IMR-90 (cell line): ENCODE data around the gene SDK1. TPM values are rescaled to one million over a fixed set of nuclear protein-coding genes. Genes with fewer than 3 reads are reported as not detected.

Experiments
- ATAC-seq: fragments of 200-7000 bp; cut with Tn5 transposase; 2 replicates; pipeline ENCODE4 v1.9.1; 2020; ENCODE audit warnings: low read depth, mild to moderate bottlenecking, moderate library complexity
- BruUV-seq: library from RNA; stranded (reverse); fragments of 400-500 nt; replicated peaks from 2 replicates; lab custom pipeline; 2021; lab: Mats Ljungman, UMichigan
- CTCF ChIA-PET: fragments of 300-600 bp; formaldehyde crosslinking; extraction: SDS; loops from one replicate; lab custom pipeline; 2021; ENCODE audit warnings: antibody characterized with exemption; lab: Yijun Ruan, JAX
- POLR2A ChIA-PET: fragments of 300-600 bp; sonication (Branson Sonifier 250); formaldehyde crosslinking; loops from one replicate; lab custom pipeline; 2022; ENCODE audit warnings: antibody characterized with exemption; ENCODE audit not compliant: unreplicated experiment; lab: Charles Lee
- DNase-seq: peaks from one replicate; pipeline ENCODE4 v3.0.0; 2013
- H2AFZ ChIP-seq: replicated peaks from 2 replicates; pipeline ENCODE3; 2013; ENCODE audit warnings: low read length, mild to moderate bottlenecking; ENCODE audit not compliant: poor library complexity
- H2AK5ac ChIP-seq: 2 replicates; pipeline ENCODE4 v1.6.1; 2013; ENCODE audit warnings: low read depth, low read length, inconsistent platforms
- H2AK9ac ChIP-seq: replicated peaks from 2 replicates; pipeline ENCODE3; 2013; ENCODE audit warnings: mild to moderate bottlenecking, low read depth, low read length, moderate library complexity; ENCODE audit not compliant: poor library complexity
- H2BK120ac ChIP-seq: 2 replicates; pipeline ENCODE4 v1.6.1; 2013; ENCODE audit warnings: low read depth, low read length, inconsistent platforms
- H2BK15ac ChIP-seq: 3 replicates; pipeline ENCODE4 v1.6.1; 2013; ENCODE audit warnings: low read depth, low read length, inconsistent platforms
- H2BK20ac ChIP-seq: 2 replicates; pipeline ENCODE4 v1.6.1; 2013; ENCODE audit warnings: low read depth, mild to moderate bottlenecking, inconsistent platforms, low read length, moderate library complexity
- H2BK5ac ChIP-seq: 2 replicates; pipeline ENCODE4 v1.6.1; 2013; ENCODE audit warnings: mild to moderate bottlenecking, low read depth, low read length, inconsistent platforms; ENCODE audit not compliant: poor library complexity, severe bottlenecking
- H3K14ac ChIP-seq: replicated peaks from 2 replicates; pipeline ENCODE4 v1.6.1; 2013; ENCODE audit warnings: low read depth, low read length, inconsistent platforms
- H3K18ac ChIP-seq: 2 replicates; pipeline ENCODE4 v1.6.1; 2013; ENCODE audit warnings: low read depth, low read length, control low read depth
- H3K23ac ChIP-seq: 2 replicates; pipeline ENCODE4 v1.6.1; 2013; ENCODE audit warnings: low read depth, low read length, inconsistent platforms
- H3K27ac ChIP-seq: 2 replicates; pipeline ENCODE4 v1.5.1; 2013; ENCODE audit warnings: mild to moderate bottlenecking, control low read depth, low read length; ENCODE audit not compliant: insufficient read depth
- H3K27me3 ChIP-seq: 2 replicates; pipeline ENCODE4 v1.6.1; 2013; ENCODE audit warnings: low read length; ENCODE audit not compliant: control insufficient read depth, insufficient read depth
- H3K36me3 ChIP-seq: 2 replicates; pipeline ENCODE4 v1.6.1; 2013; ENCODE audit warnings: low read length, mixed read lengths; ENCODE audit not compliant: control insufficient read depth, insufficient read depth
- H3K4ac ChIP-seq: 2 replicates; pipeline ENCODE4 v1.6.1; 2013; ENCODE audit warnings: low read depth, low read length, inconsistent platforms
- H3K4me1 ChIP-seq: 2 replicates; pipeline ENCODE4 v1.6.1; 2013; ENCODE audit warnings: low read length, mixed read lengths; ENCODE audit not compliant: control insufficient read depth, insufficient read depth
- H3K4me2 ChIP-seq: 2 replicates; pipeline ENCODE4 v1.6.1; 2013; ENCODE audit warnings: low read depth, mild to moderate bottlenecking, control low read depth, low read length, moderate library complexity
- H3K4me3 ChIP-seq: 2 replicates; pipeline ENCODE4 v1.5.1; 2013; ENCODE audit warnings: low read depth, mild to moderate bottlenecking, control low read depth, low read length, moderate library complexity; ENCODE audit not compliant: insufficient read depth
- H3K56ac ChIP-seq: 2 replicates; pipeline ENCODE4 v1.6.1; 2013; ENCODE audit warnings: low read length, inconsistent platforms; ENCODE audit not compliant: insufficient read depth; ENCODE audit errors: extremely low read depth
- H3K79me1 ChIP-seq, 2 experiments: 2 replicates each; pipeline ENCODE4 v1.6.1; 2013; ENCODE audit warnings: low read length in 2 of 2, inconsistent platforms in 1 of 2, low read depth in 1 of 2
- H3K9ac ChIP-seq: 2 replicates; pipeline ENCODE4 v1.6.1; 2013; ENCODE audit warnings: low read depth, low read length, control low read depth
- H3K9me1 ChIP-seq: 2 replicates; pipeline ENCODE4 v1.6.1; 2013; ENCODE audit warnings: low read length, inconsistent platforms; ENCODE audit not compliant: insufficient read depth
- H3K9me3 ChIP-seq: 2 replicates; pipeline ENCODE4 v1.6.1; 2013; ENCODE audit warnings: low read length; ENCODE audit not compliant: control insufficient read depth, insufficient read depth
- H4K20me1 ChIP-seq: 2 replicates; pipeline ENCODE4 v1.6.1; 2013; ENCODE audit warnings: low read length, inconsistent platforms; ENCODE audit not compliant: insufficient read depth
- H4K5ac ChIP-seq: 2 replicates; pipeline ENCODE4 v1.6.1; 2013; ENCODE audit warnings: mild to moderate bottlenecking, low read depth, low read length, control low read depth
- H4K8ac ChIP-seq, 2 experiments: 2 replicates each; pipeline ENCODE4 v1.6.1; 2013; ENCODE audit warnings: low read depth in 2 of 2, low read length in 2 of 2, control low read depth in 1 of 2, inconsistent platforms in 1 of 2
- H4K91ac ChIP-seq: 2 replicates; pipeline ENCODE4 v1.6.1; 2013; ENCODE audit warnings: low read depth, low read length, inconsistent platforms; ENCODE audit not compliant: insufficient read depth
- CEBPB ChIP-seq: IDR thresholded peaks from 2 replicates; pipeline ENCODE4 v1.6.1; 2012; ENCODE audit warnings: low read depth, low read length, improper control_type of control experiment
- CHD1 ChIP-seq: IDR thresholded peaks from 2 replicates; pipeline ENCODE4 v1.6.1; 2012; ENCODE audit warnings: low read depth, low read length, improper control_type of control experiment
- CTCF ChIP-seq: conservative IDR thresholded peaks from 2 replicates; pipeline ENCODE4 v1.5.1; 2012; ENCODE audit warnings: mild to moderate bottlenecking, low read depth, low read length, improper control_type of control experiment
- FOS ChIP-seq: fragments of 150-350 bp; IDR thresholded peaks from 2 replicates; pipeline ENCODE4 v1.6.1; 2016; ENCODE audit warnings: low read depth, low read length
- MAFK ChIP-seq: IDR thresholded peaks from 2 replicates; pipeline ENCODE4 v1.6.1; 2012; ENCODE audit warnings: low read depth, low read length, improper control_type of control experiment
- MAZ ChIP-seq: IDR thresholded peaks from 2 replicates; pipeline ENCODE4 v1.6.1; 2012; ENCODE audit warnings: low read depth, mild to moderate bottlenecking, low read length, improper control_type of control experiment, moderate library complexity, borderline replicate concordance
- MXI1 ChIP-seq: IDR thresholded peaks from 2 replicates; pipeline ENCODE4 v1.6.1; 2012; ENCODE audit warnings: low read depth, mild to moderate bottlenecking, low read length, moderate library complexity, borderline replicate concordance
- POLR2A ChIP-seq: IDR thresholded peaks from 2 replicates; pipeline ENCODE4 v1.6.1; 2012; ENCODE audit warnings: mild to moderate bottlenecking, low read depth, low read length
- RAD21 ChIP-seq: IDR thresholded peaks from 2 replicates; pipeline ENCODE4 v1.6.1; 2012; ENCODE audit warnings: low read length, improper control_type of control experiment
- RCOR1 ChIP-seq: IDR thresholded peaks from 2 replicates; pipeline ENCODE4 v1.6.1; 2012; ENCODE audit warnings: mild to moderate bottlenecking, low read length, improper control_type of control experiment; ENCODE audit not compliant: insufficient replicate concordance
- RFX5 ChIP-seq: IDR thresholded peaks from 2 replicates; pipeline ENCODE4 v1.8.0; 2012; ENCODE audit warnings: low read depth, mild to moderate bottlenecking, low read length, moderate library complexity
- SMC3 ChIP-seq: fragments of 150-350 bp; IDR thresholded peaks from 2 replicates; pipeline ENCODE4 v1.6.1; 2016; ENCODE audit warnings: low read depth, mild to moderate bottlenecking, antibody characterized with exemption, low read length, moderate library complexity
- USF2 ChIP-seq: fragments of 150-350 bp; IDR thresholded peaks from 2 replicates; pipeline ENCODE4 v1.6.1; 2017; ENCODE audit warnings: mild to moderate bottlenecking, antibody characterized with exemption, low read length, low read depth
- WGBS, 2 experiments: methylation state at CpG; one replicate each; pipeline versions ENCODE4 v1.1.5 to v1.1.7; 2013; ENCODE audit warnings: missing lambda C conversion rate in 2 of 2; ENCODE audit not compliant: insufficient read length in 1 of 2; ENCODE audit errors: extremely low coverage in 2 of 2; 5-methylcytosine and 5-hydroxymethylcytosine counted together
- dilution Hi-C: fragments of 300-500 bp; cut with HindIII; formaldehyde crosslinking; loops from one replicate; pipeline ENCODE4 v1.14.3; 2018; ENCODE audit warnings: low sequenced_read_pairs; ENCODE audit not compliant: unreplicated experiment
- in situ Hi-C: fragments of 300-500 bp; cut with MboI; formaldehyde crosslinking; loops from 3 replicates; pipeline ENCODE4 v1.14.3; 2019; ENCODE audit warnings: low sequenced_read_pairs, inconsistent platforms, mixed read lengths
- intact Hi-C: fragments of 100-400 bp; cut with micrococcal nuclease; formaldehyde crosslinking; loops from 2 replicates; pipeline ENCODE4 v1.10.0; 2022
- polyA plus RNA-seq, 3 experiments: library from polyadenylated mRNA; depleted of rRNA; stranded (reverse); fragments of >200 nt; gene quantifications; 2 replicates each; pipeline ENCODE4 v1.2.3, GENCODE V29; 2012; ENCODE audit warnings: low replicate concordance in 1 of 3
- total RNA-seq: library from RNA; depleted of rRNA; stranded (reverse); fragments of >200 nt; gene quantifications from 2 replicates; pipeline ENCODE4 v1.2.3, GENCODE V29; 2012

The SDK1 gene
- total and polyA plus RNA-seq, 2 of the 4 experiments (the other 2 are of a cell fraction) = 1.5 to 1.6 TPM

GRCh38 chr7:4134631-4135030 lies 833.6 kb downstream of the SDK1 start:
- TF ChIP-seq FOS (no peak), RAD21 (no peak), CHD1 (no peak), MAFK (no peak), CEBPB (no peak), RCOR1 (no peak), USF2 (no peak), RFX5 (no peak), MAZ (no peak), SMC3 (no peak), MXI1 (no peak), CTCF (no peak), POLR2A (no peak)
- Histone ChIP-seq H2BK5ac (no peak overlapping the region), H3K18ac (no peak overlapping the region), H3K79me1 (no peaks in the 10 kb centered on the region), H4K91ac (no peak overlapping the region), H4K5ac (no peak overlapping the region), H3K4me3 (no peak overlapping the region), H4K20me1 (no peaks in the 10 kb centered on the region), H2BK120ac (no peak overlapping the region), H3K9ac (no peak overlapping the region), H3K36me3 (no peaks in the 10 kb centered on the region), H2AFZ (no peak overlapping the region), H3K56ac (no peak overlapping the region), H3K27ac (no peak overlapping the region), H3K4me1 (no peaks in the 10 kb centered on the region), H3K14ac (no peak overlapping the region), H3K4ac (no peak overlapping the region), H2AK5ac (no peak overlapping the region), H3K9me3 (peaks cover 2% of the 10 kb centered on the region; the same call in 1 of the 2 replicates), H3K9me1 (no peaks in the 10 kb centered on the region), H3K27me3 (no peaks in the 10 kb centered on the region), H4K8ac (no peak overlapping the region), H3K4me2 (no peak overlapping the region), H2BK15ac (no peak overlapping the region), H2AK9ac (no peak overlapping the region), H2BK20ac (no peak overlapping the region), H3K23ac (no peak overlapping the region)
- ChIA-PET CTCF (no interaction called here), POLR2A (no interaction called here)
- no TSS peak for BruUV-seq
- ATAC-seq (no peak), DNase-seq (no peak)
- WGBS, 2 experiments = 72% methylated on average over 16 of the region's 20 CpGs; no CpG with 5 or more reads in 1 of the 2 experiments
- intact Hi-C loops (no loop called here), dilution Hi-C loops (no loop called here), in situ Hi-C loops (no loop called here)
